LoVo (cell line): ENCODE data around the gene RAB33B.

Experiments used
- DNase-seq: peaks from one replicate; pipeline ENCODE4 v3.0.0-alpha.2; 2016; ENCODE audit warnings: low spot score

Gene RAB33B

DNA sequence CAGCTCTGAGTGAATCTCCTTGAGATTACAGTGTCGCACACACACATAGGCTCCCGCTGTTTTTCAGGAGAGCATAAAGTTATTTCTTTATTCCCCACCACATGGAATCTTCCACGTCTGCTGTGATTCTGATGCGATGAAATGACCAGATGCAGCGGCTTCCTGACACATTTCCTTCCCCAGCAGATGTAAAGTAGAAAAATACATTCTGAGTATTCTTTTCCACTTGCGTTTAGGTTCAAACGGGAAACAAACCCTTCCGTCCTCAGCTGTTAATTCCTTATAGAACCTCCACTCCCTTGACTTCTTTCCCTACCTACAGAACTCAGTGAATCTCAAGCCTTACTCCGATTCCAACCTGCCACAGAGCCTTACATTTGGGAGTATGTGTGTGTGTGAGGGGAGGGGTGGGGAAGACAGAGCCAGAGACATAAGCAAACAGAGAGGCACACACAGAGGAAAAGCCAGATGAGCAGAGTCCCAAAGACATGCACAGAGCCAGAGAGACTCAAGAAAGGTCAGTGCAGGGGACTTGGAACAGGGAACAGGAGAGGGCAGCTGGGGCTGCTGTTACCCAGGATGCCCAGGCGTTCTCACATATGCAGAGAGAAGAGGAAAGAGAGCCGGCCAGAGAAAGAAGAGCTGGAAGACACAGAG lies 54.8 kb downstream of the RAB33B start:
- DNase-seq: no peak

GRCh38 chr4:139509727-139510410 lies 55.9 kb downstream of the RAB33B start:
- no peak for DNase-seq

DNA sequence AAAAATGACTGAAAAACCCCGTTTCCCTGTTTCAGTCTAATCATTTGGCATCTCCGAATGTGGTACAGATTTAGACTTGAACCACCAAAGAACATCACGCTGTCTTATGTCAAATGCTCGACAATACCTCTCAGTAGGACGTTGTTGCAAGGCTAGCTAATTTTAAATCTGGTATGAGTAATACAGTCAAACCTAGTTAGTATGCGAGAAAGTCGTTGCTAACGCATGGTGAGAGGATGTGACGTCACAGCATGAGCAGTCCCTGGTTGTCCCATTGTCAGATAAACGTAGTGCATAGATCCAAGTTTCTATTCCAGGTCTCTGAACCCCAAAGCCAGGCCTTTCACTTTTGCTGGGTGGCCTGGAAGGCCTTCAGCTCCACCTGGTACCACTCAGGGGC lies 57.4 kb downstream of the RAB33B start:
- DNase-seq: no peak

DNA sequence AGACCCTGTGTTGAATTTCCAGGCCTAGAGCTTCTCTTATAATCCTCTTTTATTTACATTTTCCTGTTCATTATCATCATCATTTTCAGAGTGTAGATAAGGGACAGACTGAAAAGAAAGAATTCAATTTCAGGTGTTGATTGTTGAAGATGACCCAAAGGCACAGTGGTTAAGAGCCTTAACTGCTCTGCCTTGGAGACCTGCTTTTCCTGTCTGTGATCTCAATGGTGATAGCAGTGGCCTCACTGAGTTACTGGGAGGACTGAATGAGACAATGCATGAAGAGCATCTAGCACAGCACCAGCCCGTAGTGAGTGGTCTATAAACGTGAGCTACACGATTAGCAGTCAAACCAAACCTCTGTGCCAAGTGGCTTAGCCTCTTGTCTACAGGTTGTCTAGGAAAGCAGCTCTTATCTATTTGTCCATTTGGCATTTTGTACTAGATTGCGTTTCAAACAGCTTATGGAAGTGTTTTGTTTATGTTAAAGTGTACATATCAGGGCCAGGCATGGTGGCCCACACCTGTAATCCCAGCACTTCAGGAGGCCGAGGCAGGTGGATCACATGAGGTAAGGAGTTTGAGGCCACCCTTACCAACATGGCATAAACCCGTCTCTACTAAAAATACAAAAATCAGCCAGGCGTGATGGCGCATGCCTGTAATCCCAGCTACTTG lies 60.6 kb downstream of the RAB33B start:
- DNase-seq: no peak

DNA sequence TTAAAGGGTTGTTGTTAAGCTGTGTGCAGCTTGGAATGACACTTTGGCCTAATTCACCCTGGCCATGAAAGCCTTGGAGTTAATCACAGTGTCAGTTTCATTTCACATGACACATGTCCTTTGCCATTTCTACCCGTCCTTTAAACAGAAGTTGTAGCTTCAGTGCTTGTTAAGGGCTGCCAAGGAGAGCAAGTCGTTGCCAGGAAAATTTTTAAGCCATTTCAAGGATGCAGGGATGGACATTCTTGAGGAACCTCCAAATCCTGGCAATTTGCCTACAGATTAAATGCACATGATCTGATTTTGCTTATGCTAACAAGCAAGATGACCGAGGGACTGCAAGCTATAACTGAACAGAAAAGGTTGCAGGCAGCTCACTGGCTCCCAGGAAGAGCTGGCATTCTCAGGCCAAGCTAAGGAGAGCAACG lies 61.6 kb downstream of the RAB33B start:
- no peak for DNase-seq

DNA sequence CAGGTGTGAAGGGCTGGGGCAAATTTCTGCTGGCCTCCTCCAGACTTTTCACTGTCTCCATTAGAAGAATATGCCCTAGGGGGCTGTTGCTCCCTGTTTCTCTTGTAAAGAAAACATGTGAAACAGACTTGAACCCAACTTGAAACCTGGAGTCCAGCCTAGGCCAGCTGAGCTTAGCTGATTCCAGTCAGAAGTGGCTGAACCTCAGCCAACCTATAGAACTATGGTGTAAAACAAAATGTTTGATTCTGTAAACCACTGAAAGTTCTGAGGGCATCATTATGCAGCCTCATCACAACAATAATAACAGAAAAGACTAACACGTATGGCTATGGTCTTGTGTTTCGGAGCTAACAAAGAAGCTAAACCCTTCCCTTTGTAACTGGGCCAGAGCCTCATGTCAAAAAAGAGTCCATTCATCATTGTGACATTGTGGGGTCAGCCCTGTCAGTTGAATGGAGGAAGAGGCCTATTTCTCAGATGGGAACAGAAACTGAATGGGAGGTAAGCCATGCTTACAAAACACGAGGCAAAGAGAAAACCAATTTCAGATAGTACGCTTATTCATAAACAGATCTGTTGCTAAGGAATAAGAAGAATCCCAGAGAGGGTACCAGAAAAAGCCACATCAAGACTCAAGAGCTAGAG lies 68.0 kb downstream of the RAB33B start:
- no peak for DNase-seq

- no peak for DNase-seq
These were observed 68.5 kb downstream of the RAB33B start for GRCh38 chr4:139522457-139522856.

DNA sequence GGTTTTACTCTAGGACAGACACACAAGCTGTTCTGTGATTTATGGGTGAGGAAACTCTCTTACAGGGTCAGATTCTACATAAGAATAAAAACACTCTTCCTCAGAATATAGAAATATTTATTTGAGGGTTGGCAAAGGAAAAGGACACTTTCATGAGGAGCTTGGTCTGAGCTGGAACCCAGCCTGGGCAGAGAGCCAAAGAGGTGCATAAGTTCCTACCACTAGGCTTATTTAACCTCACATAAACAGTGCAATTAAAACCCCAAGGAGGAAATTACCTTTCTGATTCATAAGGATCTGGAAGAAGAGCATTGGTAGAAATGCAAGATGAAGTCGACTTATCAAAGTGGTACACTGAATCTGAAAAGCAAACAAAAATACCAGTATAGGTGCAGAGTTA lies 69.2 kb downstream of the RAB33B start:
- peak; percentile 16 for DNase-seq

GRCh38 chr4:139524062-139524631 lies 70.2 kb downstream of the RAB33B start:
- DNase-seq: no peak

- DNase-seq: no peak
These were observed 71.5 kb downstream of the RAB33B start for GRCh38 chr4:139525414-139525813.
